CD4-positive, alpha-beta T cell treated with Interleukin-1 beta for 1 hour (primary cell): ENCODE data around the gene TOPBP1.
"Not testable (repeated sequence)": the region's sequence is repeated elsewhere in the genome, so short reads cannot be mapped to it uniquely, and the experiment has no call there.

Experiments used
- DNase-seq, 2 donors: peaks; one replicate each; pipeline ENCODE4 v3.0.0-alpha.2; 2020 to 2022

Gene TOPBP1

GRCh38 chr3:133673746-133674145, 12.0 kb upstream of the TOPBP1 start:
- no peak for DNase-seq

DNA sequence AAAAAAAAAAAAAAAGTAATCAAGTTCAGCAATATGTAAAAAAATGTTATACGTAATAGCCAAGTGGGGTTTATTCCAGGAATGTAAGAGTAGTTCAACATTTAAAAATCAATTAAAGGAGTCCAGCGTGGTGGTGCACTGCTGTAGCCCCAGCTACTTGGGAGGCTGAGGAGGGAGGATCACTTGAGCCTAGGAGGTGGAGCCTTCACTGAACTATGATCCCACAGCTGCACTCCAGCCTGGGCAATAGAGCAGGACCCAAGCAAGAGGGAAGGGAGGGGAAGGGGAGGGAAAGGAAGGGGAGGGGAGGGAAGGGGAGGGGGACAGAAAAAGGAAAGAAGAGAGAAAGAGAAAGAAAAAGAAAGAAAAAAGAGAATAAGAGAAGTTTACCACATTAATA, 10.7 kb upstream of the TOPBP1 start:
- no peak for DNase-seq

DNA sequence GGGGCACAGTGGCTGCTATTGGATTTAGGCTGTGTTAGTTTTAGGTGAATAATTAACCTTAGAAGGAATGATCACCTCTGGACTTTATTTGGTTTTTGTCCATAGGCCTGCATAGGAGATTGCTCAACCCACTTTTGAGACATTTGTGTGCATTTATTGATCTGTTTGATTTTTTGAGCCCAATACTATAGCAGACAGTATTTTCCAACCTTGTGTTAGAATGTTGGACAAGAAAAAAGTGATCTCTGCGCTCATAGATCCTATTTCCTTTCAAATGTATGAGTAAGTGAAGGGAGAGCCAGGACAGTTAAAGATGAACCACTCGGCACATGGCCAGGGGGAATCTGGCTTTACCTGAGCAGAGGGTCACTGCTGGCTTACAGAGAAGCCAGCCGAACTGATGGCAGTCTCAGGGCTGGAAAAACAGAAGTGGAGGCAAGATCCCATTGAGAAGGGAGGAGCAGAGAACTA, 8.8 kb upstream of the TOPBP1 start:
- DNase-seq = no peak

GRCh38 chr3:133669949-133670524, 8.3 kb upstream of the TOPBP1 start:
- no peak for DNase-seq

- no peak for DNase-seq
These were observed 5.4 kb upstream of the TOPBP1 start for GRCh38 chr3:133667118-133667517.

DNA sequence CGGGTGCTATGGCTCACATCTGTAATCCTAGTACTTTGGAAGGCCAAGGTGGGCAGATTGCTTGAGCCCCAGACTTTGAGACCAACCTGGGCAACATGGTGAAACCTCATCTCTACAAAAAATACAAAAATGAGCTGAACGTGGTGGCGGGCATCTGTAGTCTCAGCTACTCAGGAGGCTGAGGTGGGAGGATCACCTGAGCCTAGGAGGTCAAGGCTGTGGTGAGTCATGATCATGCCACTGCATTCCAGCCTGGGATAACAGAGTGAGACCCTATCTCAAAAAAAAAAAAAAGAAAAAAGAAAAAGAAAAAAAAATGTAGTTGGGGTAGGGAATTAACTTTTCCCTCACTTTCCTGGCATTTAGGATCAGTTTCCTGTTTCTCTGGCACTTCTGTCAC, 3.4 kb upstream of the TOPBP1 start:
- not testable (repeated sequence) for DNase-seq

DNA sequence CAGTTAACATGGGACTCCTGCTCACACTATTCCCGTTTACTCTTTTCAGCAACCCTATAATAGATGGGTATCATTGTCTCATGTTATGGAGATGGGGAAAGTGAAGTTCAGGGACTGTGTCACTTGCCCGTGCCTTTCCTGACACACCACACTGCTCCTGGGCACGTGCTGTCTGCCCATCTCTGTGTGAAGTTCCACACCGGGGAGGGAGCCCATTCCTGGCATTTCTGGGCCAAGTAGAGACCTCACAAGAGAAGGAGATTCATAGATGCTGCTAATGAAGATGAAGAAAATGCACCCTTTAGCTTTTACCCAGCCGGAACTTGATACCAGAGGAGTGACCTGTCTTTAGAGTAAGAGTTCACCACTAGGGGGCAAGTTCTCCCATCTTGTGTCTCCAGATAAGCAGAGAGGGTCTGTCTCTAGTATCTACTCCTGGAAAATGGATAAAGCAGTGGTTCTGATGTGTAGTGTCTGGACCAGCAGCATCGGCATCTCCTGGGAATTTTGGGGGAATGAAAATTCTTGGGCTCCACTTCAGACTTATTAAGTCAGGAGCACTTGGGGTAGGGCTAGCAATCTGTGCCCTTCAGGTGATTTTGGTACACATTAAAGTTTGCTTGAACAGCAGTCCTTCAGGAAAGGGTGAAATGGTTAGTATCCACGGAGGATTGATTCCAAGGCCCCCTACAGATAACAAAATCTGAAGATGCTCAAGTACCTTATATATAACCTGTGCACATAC, 2.0 kb upstream of the TOPBP1 start:
- DNase-seq = peak; percentile 18 to 70

GRCh38 chr3:133662278-133662651, 524 bp upstream of the TOPBP1 start:
- peak; percentile 4 to 35 for DNase-seq

- no peak for DNase-seq
These were observed 1.9 kb downstream of the TOPBP1 start for GRCh38 chr3:133659806-133660205.

DNA sequence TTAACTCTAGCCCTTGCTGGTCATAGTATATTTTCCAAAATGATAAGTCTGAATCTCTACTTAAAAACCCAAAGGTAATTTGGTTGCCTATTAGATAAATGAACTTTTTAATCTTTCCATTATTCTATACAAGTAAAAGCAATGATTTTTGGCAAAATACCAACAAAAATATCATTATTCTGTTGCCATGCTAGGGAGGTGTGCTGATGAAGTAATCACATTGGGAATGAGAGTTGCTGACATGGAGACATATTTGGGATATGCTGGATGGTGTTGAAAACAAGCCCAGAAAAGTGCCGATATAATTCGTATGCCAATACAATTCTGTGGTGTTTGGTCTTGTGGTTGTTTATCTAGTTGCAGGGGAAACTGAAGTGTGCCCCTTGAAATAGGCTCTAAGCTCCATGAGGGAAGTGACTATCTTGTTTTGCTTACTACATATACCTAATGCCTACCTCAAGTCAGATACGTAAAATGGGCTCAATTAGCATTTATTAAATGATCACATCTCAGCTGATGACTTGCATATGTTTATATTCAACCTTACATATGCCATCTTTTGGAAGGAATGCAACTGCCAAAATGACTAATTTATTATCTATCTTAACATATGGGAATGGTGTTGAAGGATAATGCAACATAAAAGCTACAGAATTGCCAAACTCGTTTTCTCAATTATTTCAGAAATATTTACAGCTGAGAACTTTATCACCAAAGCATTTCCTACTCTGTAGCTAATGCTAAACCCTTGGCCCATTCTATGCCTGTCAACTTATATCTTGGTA, 5.8 kb downstream of the TOPBP1 start:
- no peak for DNase-seq

GRCh38 chr3:133649486-133650068, 12.2 kb downstream of the TOPBP1 start:
- no peak for DNase-seq

DNA sequence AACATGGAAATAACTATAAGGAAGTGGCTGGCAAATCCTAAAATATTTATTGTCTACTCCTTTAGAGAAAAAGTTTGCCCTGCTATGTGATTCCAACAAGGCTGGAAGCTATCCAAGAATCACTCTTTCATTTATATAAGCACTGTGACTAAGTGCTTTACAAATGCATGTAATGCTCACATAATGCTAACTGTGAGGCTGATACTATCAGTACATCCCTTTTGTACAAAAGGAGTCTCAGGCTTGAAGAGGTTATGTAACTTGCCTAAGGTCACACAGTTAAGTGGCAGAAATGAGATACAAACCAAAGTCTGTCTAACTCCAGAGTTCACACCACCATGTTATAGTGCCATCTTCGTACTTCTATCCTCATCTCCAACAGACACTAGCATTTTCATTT, 17.0 kb downstream of the TOPBP1 start:
- DNase-seq = no peak

GRCh38 chr3:133643611-133644010, 18.1 kb downstream of the TOPBP1 start:
- DNase-seq = no peak

DNA sequence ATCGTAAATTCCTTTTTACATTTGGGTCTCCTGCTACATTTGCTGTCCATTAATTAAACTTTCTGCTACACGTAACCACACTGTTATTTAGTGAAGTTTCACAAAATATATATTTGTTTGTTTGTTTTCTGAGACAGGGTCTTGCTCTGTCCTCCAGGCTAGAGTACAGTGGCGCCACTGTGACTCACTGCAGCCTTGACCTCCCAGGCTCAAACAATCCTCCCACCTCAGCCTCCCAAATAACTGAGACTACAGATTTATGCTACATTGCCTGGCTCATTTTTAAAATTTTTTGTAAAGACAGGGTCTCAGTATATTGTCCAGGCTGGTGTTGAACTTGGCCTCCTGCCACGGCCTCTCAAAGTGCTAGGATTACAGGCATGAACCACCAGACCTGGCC, 20.5 kb downstream of the TOPBP1 start:
- no peak for DNase-seq

DNA sequence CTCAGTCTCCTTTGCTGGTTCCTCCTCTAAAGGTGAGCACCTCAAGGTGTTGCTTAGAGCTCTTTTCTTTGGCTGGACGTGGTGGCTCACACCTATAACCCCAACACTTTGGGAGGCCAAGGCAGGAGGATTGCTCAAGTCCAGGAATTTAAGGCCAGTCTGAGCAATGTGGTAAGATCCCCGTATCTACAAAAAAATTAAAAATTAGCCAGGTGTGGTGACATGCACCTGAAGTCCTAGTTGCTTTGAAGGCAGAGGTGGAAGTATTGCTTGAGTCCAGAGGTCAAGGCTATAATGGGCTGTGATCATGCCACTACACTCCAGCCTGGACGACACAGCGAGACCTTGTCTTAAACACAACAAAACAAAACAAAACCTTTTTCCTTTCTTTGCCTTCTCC, 28.3 kb downstream of the TOPBP1 start:
- no peak for DNase-seq

GRCh38 chr3:133629146-133629545, 32.6 kb downstream of the TOPBP1 start:
- DNase-seq = no peak

DNA sequence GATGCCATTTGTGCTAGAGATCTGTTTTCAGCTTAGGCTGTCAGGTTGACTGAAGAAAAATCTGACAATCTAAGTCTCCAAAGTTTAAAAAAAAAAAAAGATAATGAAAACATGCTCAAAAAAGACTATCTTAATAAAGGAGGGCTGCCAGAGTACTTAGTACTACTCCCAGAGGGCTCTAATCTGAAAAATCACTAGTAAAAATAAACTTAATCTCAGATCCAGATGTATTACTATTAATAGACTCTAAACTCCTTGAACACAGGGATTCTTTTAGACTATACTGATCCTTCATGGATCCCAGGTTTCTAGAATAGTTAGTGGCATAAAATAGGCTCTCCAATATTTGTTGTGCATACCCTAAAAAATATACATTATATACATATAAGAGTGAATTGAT, 34.0 kb downstream of the TOPBP1 start:
- DNase-seq = no peak

DNA sequence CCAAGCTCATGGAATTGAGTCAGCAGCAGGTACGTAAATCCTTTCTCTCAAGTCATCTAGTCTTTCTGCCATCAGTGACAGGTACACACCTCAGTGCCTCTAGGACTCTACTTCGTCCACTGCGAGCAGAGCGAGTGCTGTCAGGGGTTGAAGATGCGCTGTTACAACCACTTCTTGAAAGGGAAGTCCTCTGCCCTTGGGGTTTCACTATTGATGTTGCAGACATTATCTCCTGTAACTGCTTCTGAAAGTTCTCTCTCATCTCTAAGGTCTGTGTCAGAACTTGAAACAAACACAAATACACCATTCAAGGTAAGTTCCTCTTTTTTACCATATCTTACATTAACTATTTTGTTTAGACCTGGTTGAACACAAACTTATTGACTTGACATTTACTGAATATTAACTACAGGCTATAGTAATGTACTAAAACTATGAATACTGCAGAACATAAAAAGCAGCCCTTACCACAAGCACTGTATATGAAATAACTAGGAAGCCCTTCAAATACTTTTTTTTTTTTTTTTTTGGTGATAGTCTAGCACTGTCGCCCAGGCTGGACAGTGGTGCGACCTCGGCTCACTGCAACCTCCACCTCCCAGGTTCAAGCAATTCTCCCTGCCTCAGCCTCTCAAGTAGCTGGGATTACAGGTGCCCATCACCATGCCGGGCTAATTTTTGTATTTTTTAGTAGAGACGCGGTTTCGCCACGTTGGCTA, 41.5 kb downstream of the TOPBP1 start:
- peak in 1 of 2 donors; percentile 11 for DNase-seq

DNA sequence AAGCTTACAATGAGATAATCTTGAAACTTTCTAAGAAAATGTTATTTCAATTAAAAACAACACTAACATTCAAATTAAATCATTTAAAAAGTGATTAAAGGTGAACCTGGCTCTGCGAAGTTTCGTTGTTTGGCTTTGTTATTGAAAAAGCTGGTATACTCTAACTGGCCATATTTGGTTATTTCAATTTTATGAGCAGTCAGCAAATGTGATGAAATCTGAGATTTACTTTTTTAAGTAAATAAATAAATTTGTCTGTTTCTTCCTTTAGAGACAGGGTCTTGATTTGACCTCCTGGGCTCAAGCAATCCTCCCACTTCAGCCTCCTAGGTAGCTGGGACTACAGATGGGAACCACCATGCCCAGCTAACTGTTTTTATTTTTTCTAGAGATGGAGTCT, 50.2 kb downstream of the TOPBP1 start:
- DNase-seq = no peak

GRCh38 chr3:133610031-133610430, 51.7 kb downstream of the TOPBP1 start:
- DNase-seq = no peak

GRCh38 chr3:133608388-133608787, 53.4 kb downstream of the TOPBP1 start:
- DNase-seq = no peak

- DNase-seq = no peak
These were observed 53.9 kb downstream of the TOPBP1 start for GRCh38 chr3:133607816-133608215.

DNA sequence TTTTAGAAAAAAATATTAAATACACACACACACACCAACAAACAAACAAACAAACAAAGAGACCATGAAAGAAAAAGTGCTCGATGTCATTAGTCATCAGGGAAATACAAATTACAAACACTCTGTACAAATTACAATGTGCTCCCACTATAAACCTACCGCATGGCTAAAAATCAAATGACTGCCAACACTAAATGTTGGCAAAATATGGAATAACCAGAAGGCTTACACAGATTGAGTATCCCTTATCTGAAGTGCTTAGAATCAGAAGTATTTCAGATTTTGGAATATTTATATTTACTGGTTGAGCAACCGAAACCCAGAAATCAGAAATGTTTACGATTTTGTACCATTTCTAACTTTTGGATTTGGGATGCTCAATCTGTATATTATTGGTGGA, 54.8 kb downstream of the TOPBP1 start:
- DNase-seq = no peak
